Breast epithelium (tissue), 4 donors: Measurements from ENCODE around the gene NES. TPM values are rescaled to one million over a fixed set of nuclear protein-coding genes. Genes with fewer than 3 reads are reported as not detected.

Source experiments
- DNase-seq, 2 donors: peaks; one replicate each; pipeline ENCODE4 v3.0.0-alpha.2; 2019; ENCODE audit warnings: low spot score in 2 of 2
- H3K27ac ChIP-seq, 2 donors: fragments of 200-600 bp; sonication (generic) in 1 of 2; one replicate each; pipeline ENCODE4 v1.5.1; 2016 to 2019; ENCODE audit warnings: mild to moderate bottlenecking in 1 of 2
- H3K27me3 ChIP-seq, 2 donors: fragments of 200-600 bp; sonication (generic) in 1 of 2; one replicate each; pipeline versions ENCODE4 v1.5.1 to v1.6.0; 2017 to 2019; ENCODE audit warnings: control low read depth in 1 of 2, mild to moderate bottlenecking in 1 of 2
- H3K36me3 ChIP-seq: fragments of 200-600 bp; one replicate; pipeline ENCODE4 v1.5.1; 2019
- H3K4me1 ChIP-seq, 2 donors: fragments of 200-600 bp; sonication (generic); one replicate each; pipeline ENCODE4 v1.5.1; 2016 to 2019; ENCODE audit warnings: control low read depth in 1 of 2
- H3K4me3 ChIP-seq, 3 donors: fragments of 200-600 bp; sonication (generic); 1 replicate in 2 of 3; 2 replicates in 1 of 3; pipeline ENCODE4 v1.5.1; 2016 to 2019; ENCODE audit warnings: mild to moderate bottlenecking in 3 of 3, moderate library complexity in 2 of 3
- H3K9me3 ChIP-seq, 2 donors: fragments of 200-600 bp; sonication (generic) in 1 of 2; one replicate each; pipeline ENCODE4 v1.5.1; 2016 to 2019; ENCODE audit warnings: control low read depth in 1 of 2
- CTCF ChIP-seq, 3 donors: fragments of 450-650 bp; IDR thresholded peaks; one replicate each; pipeline ENCODE4 v1.5.1; 2016 to 2017; ENCODE audit warnings: antibody characterized with exemption in 3 of 3, mild to moderate bottlenecking in 3 of 3, moderate library complexity in 3 of 3
- POLR2A ChIP-seq: fragments of 450-650 bp; IDR thresholded peaks from one replicate; pipeline ENCODE4 v1.6.1; 2016; ENCODE audit warnings: antibody characterized with exemption, mild to moderate bottlenecking, moderate library complexity
- POLR2AphosphoS5 ChIP-seq, 3 donors: sonication (generic); formaldehyde crosslinking; IDR thresholded peaks; one replicate each; pipeline ENCODE4 v1.6.1; 2017; ENCODE audit warnings: antibody characterized with exemption in 3 of 3
- intact Hi-C: fragments of 100-400 bp; cut with DNase I; formaldehyde crosslinking; loops from one replicate; pipeline ENCODE4 v1.15.1; 2023; ENCODE audit warnings: low total_unique reads
- total RNA-seq, 3 donors: library from RNA; depleted of rRNA; stranded (reverse); fragments of >200 nt; gene quantifications; one replicate each; pipeline ENCODE4 v1.1.0, GENCODE V29; 2016

Gene NES
- total RNA-seq, 3 donors from 2014 or later: 9.9 to 28.5 (median 14.9) TPM

- no peak for TF ChIP-seq POLR2A
- no peak for DNase-seq
- Histone ChIP-seq H3K27me3 (peaks cover 0 to 4% of the 10 kb centered on the region in 2 donors), H3K9me3 (no peaks in the 10 kb centered on the region), H3K4me1 (peaks cover 8 to 31% of the 10 kb centered on the region in 2 donors), H3K36me3 (no peaks in the 10 kb centered on the region), H3K27ac (peak overlapping the region; percentile 79 to 81), H3K4me3 (peak overlapping the region in 2 of 3 donors; percentile 63 to 76)
- intact Hi-C loops: no loop called here
Measured at GRCh38 chr1:156673387-156674121, 3.7 kb downstream of the NES start.

GRCh38 chr1:156671804-156672203 is 5.4 kb downstream of the NES start:
- intact Hi-C loops: no loop called here
- peaks cover 0 to 2% of the 10 kb centered on the region in 2 donors for H3K27me3 ChIP-seq
- DNase-seq: no peak
- H3K36me3 ChIP-seq: no peaks in the 10 kb centered on the region
- H3K27ac ChIP-seq: no peak overlapping the region
- TF ChIP-seq POLR2AphosphoS5 (IDR thresholded peaks at IDR 0.05): no peak
- TF ChIP-seq POLR2A: no peak
- no peak for TF ChIP-seq CTCF (IDR thresholded peaks at IDR 0.05)
- H3K4me1 ChIP-seq: peaks cover 22 to 25% of the 10 kb centered on the region in 2 donors
- H3K9me3 ChIP-seq: no peaks in the 10 kb centered on the region
- H3K4me3 ChIP-seq: no peak overlapping the region

GRCh38 chr1:156670791-156671190 is 6.4 kb downstream of the NES start:
- Histone ChIP-seq H3K36me3 (no peaks in the 10 kb centered on the region), H3K4me3 (no peak overlapping the region), H3K27ac (peak overlapping the region; percentile 86 to 96), H3K4me1 (peaks cover 22 to 24% of the 10 kb centered on the region in 2 donors), H3K27me3 (no peaks in the 10 kb centered on the region), H3K9me3 (no peaks in the 10 kb centered on the region)
- no peak for DNase-seq
- TF ChIP-seq POLR2AphosphoS5 (IDR thresholded peaks at IDR 0.05) (no peak), POLR2A (no peak), CTCF (IDR thresholded peaks at IDR 0.05) (no peak)
- intact Hi-C loops: no loop called here

GRCh38 chr1:156670359-156670758 is 6.8 kb downstream of the NES start:
- Histone ChIP-seq H3K27ac (peak overlapping the region; percentile 86 to 96), H3K36me3 (no peaks in the 10 kb centered on the region), H3K9me3 (no peaks in the 10 kb centered on the region), H3K4me3 (no peak overlapping the region), H3K4me1 (peaks cover 22 to 24% of the 10 kb centered on the region in 2 donors), H3K27me3 (no peaks in the 10 kb centered on the region)
- no peak for TF ChIP-seq POLR2A
- no peak for TF ChIP-seq CTCF (IDR thresholded peaks at IDR 0.05)
- no peak for TF ChIP-seq POLR2AphosphoS5 (IDR thresholded peaks at IDR 0.05)
- DNase-seq: no peak
- intact Hi-C loops: no loop called here

- Histone ChIP-seq H3K36me3 (no peaks in the 10 kb centered on the region), H3K9me3 (no peaks in the 10 kb centered on the region), H3K27me3 (no peaks in the 10 kb centered on the region), H3K4me1 (peaks cover 22 to 24% of the 10 kb centered on the region in 2 donors), H3K27ac (peak overlapping the region; percentile 86 to 96), H3K4me3 (no peak overlapping the region)
- intact Hi-C loops: loop anchor here (10.0 kb wide), 1 partner anchor 175 kb away; no protein-coding TSS in a partner anchor
- DNase-seq: no peak
- no peak for TF ChIP-seq POLR2AphosphoS5 (IDR thresholded peaks at IDR 0.05)
- no peak for TF ChIP-seq CTCF (IDR thresholded peaks at IDR 0.05)
- no peak for TF ChIP-seq POLR2A
Measured at GRCh38 chr1:156669794-156670193, 7.4 kb downstream of the NES start.
